Liver (tissue), 9 donors: ENCODE results near the gene RHOH. TPM values are rescaled to one million over a fixed set of nuclear protein-coding genes. Genes with fewer than 3 reads are reported as not detected.

Experiments used
- DNase-seq: peaks from one replicate; pipeline ENCODE4 v3.0.0-alpha.2; 2017; ENCODE audit warnings: low spot score
- H3K27ac ChIP-seq, 2 donors: one replicate each; pipeline ENCODE4 v1.7.0; 2013; ENCODE audit warnings: inconsistent platforms in 2 of 2, low read length in 2 of 2, control low read depth in 1 of 2, low read depth in 1 of 2, mild to moderate bottlenecking in 1 of 2
- H3K27me3 ChIP-seq, 4 donors: one replicate each; pipeline versions ENCODE4 v1.6.1 to v1.7.0; 2013; ENCODE audit warnings: low read length in 3 of 4, inconsistent platforms in 1 of 4, mild to moderate bottlenecking in 1 of 4, moderate library complexity in 1 of 4; ENCODE audit not compliant: control insufficient read depth in 4 of 4, insufficient read depth in 4 of 4
- H3K36me3 ChIP-seq, 4 donors: one replicate each; pipeline versions ENCODE4 v1.6.1 to v1.7.0; 2013; ENCODE audit warnings: low read length in 3 of 4, mild to moderate bottlenecking in 3 of 4, low read depth in 1 of 4, moderate library complexity in 1 of 4; ENCODE audit not compliant: control insufficient read depth in 4 of 4, insufficient read depth in 3 of 4
- H3K4me1 ChIP-seq, 4 donors: one replicate each; pipeline versions ENCODE4 v1.6.1 to v1.7.0; 2013; ENCODE audit warnings: low read length in 3 of 4, mild to moderate bottlenecking in 3 of 4, moderate library complexity in 1 of 4; ENCODE audit not compliant: control insufficient read depth in 4 of 4, insufficient read depth in 4 of 4
- H3K4me3 ChIP-seq, 3 donors: one replicate each; pipeline versions ENCODE4 v1.6.1 to v1.7.0; 2013; ENCODE audit warnings: low read length in 3 of 3, control low read depth in 1 of 3, low read depth in 1 of 3, mild to moderate bottlenecking in 1 of 3
- H3K9ac ChIP-seq, 2 donors: one replicate each; pipeline ENCODE4 v1.7.0; 2013; ENCODE audit warnings: low read length in 2 of 2, mild to moderate bottlenecking in 2 of 2, moderate library complexity in 2 of 2, control low read depth in 1 of 2, low read depth in 1 of 2
- H3K9me3 ChIP-seq, 4 donors: one replicate each; pipeline versions ENCODE4 v1.6.1 to v1.7.0; 2013; ENCODE audit warnings: low read length in 3 of 4; ENCODE audit not compliant: control insufficient read depth in 4 of 4
- CTCF ChIP-seq: fragments of 150-350 bp; IDR thresholded peaks from 2 replicates; pipeline ENCODE4 v1.5.1; 2017; ENCODE audit warnings: improper control_type of control experiment, low read depth, low read length; ENCODE audit not compliant: missing input control
- EGR1 ChIP-seq, 2 donors: IDR thresholded peaks; 2 replicates each; pipeline ENCODE4 v1.6.1; 2016 to 2018; ENCODE audit warnings: antibody characterized with exemption in 2 of 2, low read depth in 2 of 2
- FOXA1 ChIP-seq: IDR thresholded peaks from 2 replicates; pipeline ENCODE4 v1.6.1; 2016; ENCODE audit warnings: antibody characterized with exemption
- FOXA2 ChIP-seq: IDR thresholded peaks from 2 replicates; pipeline ENCODE4 v1.6.1; 2016; ENCODE audit warnings: antibody characterized with exemption
- GABPA ChIP-seq, 2 donors: IDR thresholded peaks in 1 of 2; conservative IDR thresholded peaks in 1 of 2; 2 replicates each; pipeline ENCODE4 v1.6.1; 2016; ENCODE audit warnings: antibody characterized with exemption in 2 of 2, mild to moderate bottlenecking in 1 of 2, moderate library complexity in 1 of 2
- HNF4A ChIP-seq, 2 donors: conservative IDR thresholded peaks; 2 replicates each; pipeline ENCODE4 v1.6.1; 2016; ENCODE audit warnings: antibody characterized with exemption in 2 of 2, mild to moderate bottlenecking in 2 of 2
- JUND ChIP-seq, 2 donors: IDR thresholded peaks; 2 replicates each; pipeline ENCODE4 v1.6.1; 2016; ENCODE audit warnings: antibody characterized with exemption in 2 of 2
- NR2F2 ChIP-seq: IDR thresholded peaks from 2 replicates; pipeline ENCODE4 v1.6.1; 2016; ENCODE audit warnings: antibody characterized with exemption
- RAD21 ChIP-seq, 2 donors: IDR thresholded peaks; 2 replicates each; pipeline ENCODE4 v1.6.1; 2016; ENCODE audit warnings: antibody characterized with exemption in 2 of 2, mild to moderate bottlenecking in 2 of 2
- RXRA ChIP-seq, 2 donors: IDR thresholded peaks; 2 replicates each; pipeline ENCODE4 v1.6.1; 2017 to 2018; ENCODE audit warnings: antibody characterized with exemption in 2 of 2, mild to moderate bottlenecking in 1 of 2
- TAF1 ChIP-seq: conservative IDR thresholded peaks from 2 replicates; pipeline ENCODE4 v1.6.1; 2016; ENCODE audit warnings: antibody characterized with exemption, mild to moderate bottlenecking
- YY1 ChIP-seq: IDR thresholded peaks from 2 replicates; pipeline ENCODE4 v1.6.1; 2016; ENCODE audit warnings: antibody characterized with exemption, mild to moderate bottlenecking
- WGBS: extraction: QIAGEN DNeasy Blood & Tissue Kit; methylation state at CpG from one replicate; pipeline ENCODE4 v1.1.7; 2013; 5-methylcytosine and 5-hydroxymethylcytosine counted together
- polyA plus RNA-seq, 2 donors: library from polyadenylated mRNA; stranded (reverse) in 1 of 2; unstranded in 1 of 2; fragments of 200-250 nt in 1 of 2; fragments of >200 nt in 1 of 2; fragmentation: Nextera tagmentation in 1 of 2; extraction: Ambion mirVana in 1 of 2; gene quantifications; one replicate each; pipeline versions ENCODE4 v1.2.1 to v1.2.3, GENCODE V29; 2013 to 2015
- total RNA-seq, 2 donors: library from RNA; depleted of rRNA; stranded (reverse); fragments of >200 nt; gene quantifications; one replicate each; pipeline ENCODE4 v1.2.3, GENCODE V29; 2014
- TF ChIP-seq, protein P1 (sequence below): IDR thresholded peaks from 2 replicates; pipeline ENCODE4 v1.6.1; 2016; ENCODE audit warnings: antibody characterized with exemption
- TF ChIP-seq, protein P2 (sequence below): IDR thresholded peaks from 2 replicates; pipeline ENCODE4 v1.6.1; 2016; ENCODE audit warnings: antibody characterized with exemption
- TF ChIP-seq, protein P3 (sequence below): IDR thresholded peaks from 2 replicates; pipeline ENCODE4 v1.6.1; 2016; ENCODE audit warnings: antibody characterized with exemption
- donor health status: healthy.
- donor health status: healthy.
- donor health status: healthy.
- donor health status: healthy.
- donor health status: healthy.

RHOH gene
- total and polyA plus RNA-seq, 4 donors: 0.56 to 2.3 (median 1.3) TPM

- Histone ChIP-seq H3K9ac (no peak overlapping the region), H3K4me1 (no peaks in the 10 kb centered on the region), H3K27ac (no peak overlapping the region), H3K9me3 (no peaks in the 10 kb centered on the region), H3K27me3 (no peaks in the 10 kb centered on the region), H3K4me3 (no peak overlapping the region), H3K36me3 (no peaks in the 10 kb centered on the region)
- no peak for DNase-seq
- 90% methylated on average over 4 of the region's 4 CpGs for WGBS
- TF ChIP-seq YY1: no peak
- no peak for TF ChIP-seq CTCF
- no peak for TF ChIP-seq EGR1 (IDR thresholded peaks at IDR 0.05; ENCODE audit: low read depth in 2 of 2)
- TF ChIP-seq, protein P1, sequence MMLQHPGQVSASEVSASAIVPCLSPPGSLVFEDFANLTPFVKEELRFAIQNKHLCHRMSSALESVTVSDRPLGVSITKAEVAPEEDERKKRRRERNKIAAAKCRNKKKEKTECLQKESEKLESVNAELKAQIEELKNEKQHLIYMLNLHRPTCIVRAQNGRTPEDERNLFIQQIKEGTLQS: no peak
- TF ChIP-seq RXRA (IDR thresholded peaks at IDR 0.05): no peak
- TF ChIP-seq HNF4A (conservative IDR thresholded peaks at IDR 0.05): no peak
- no peak for TF ChIP-seq JUND (IDR thresholded peaks at IDR 0.05)
- TF ChIP-seq, protein P2, sequence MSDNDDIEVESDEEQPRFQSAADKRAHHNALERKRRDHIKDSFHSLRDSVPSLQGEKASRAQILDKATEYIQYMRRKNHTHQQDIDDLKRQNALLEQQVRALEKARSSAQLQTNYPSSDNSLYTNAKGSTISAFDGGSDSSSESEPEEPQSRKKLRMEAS: no peak
- TF ChIP-seq RAD21 (IDR thresholded peaks at IDR 0.05): no peak
- TF ChIP-seq, protein P3, sequence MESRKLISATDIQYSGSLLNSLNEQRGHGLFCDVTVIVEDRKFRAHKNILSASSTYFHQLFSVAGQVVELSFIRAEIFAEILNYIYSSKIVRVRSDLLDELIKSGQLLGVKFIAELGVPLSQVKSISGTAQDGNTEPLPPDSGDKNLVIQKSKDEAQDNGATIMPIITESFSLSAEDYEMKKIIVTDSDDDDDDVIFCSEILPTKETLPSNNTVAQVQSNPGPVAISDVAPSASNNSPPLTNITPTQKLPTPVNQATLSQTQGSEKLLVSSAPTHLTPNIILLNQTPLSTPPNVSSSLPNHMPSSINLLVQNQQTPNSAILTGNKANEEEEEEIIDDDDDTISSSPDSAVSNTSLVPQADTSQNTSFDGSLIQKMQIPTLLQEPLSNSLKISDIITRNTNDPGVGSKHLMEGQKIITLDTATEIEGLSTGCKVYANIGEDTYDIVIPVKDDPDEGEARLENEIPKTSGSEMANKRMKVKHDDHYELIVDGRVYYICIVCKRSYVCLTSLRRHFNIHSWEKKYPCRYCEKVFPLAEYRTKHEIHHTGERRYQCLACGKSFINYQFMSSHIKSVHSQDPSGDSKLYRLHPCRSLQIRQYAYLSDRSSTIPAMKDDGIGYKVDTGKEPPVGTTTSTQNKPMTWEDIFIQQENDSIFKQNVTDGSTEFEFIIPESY: no peak
- TF ChIP-seq FOXA2: no peak
- TF ChIP-seq FOXA1: no peak
- no peak for TF ChIP-seq NR2F2
- no peak for TF ChIP-seq TAF1
- no peak for TF ChIP-seq GABPA (IDR thresholded peaks at IDR 0.05 in 1 of 2, conservative IDR thresholded peaks at IDR 0.05 in 1 of 2)
Measured at GRCh38 chr4:40201898-40202297, 5.1 kb downstream of the RHOH start.

DNA sequence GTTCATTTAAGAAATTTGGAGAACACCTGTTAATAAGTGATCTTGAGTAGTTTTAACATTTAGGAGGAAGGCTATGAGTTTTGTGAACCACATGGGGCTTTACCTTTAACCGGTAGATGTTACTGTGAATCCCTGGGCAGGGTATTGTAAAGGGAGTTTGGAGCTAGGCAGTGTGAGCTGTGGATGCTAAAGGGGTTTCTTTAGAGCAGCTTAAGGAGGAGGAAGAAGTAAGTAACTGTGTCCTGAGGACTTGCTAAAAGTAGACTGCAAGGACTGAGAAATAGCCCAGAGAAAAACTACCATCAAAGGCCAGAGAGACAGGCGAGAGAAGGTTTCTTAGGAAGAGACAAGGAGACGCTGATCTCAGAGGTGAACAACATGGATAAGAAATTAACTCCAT lies 5.6 kb downstream of the RHOH start:
- Histone ChIP-seq H3K9me3 (no peaks in the 10 kb centered on the region), H3K27ac (no peak overlapping the region), H3K36me3 (no peaks in the 10 kb centered on the region), H3K27me3 (no peaks in the 10 kb centered on the region), H3K4me3 (no peak overlapping the region), H3K4me1 (no peaks in the 10 kb centered on the region), H3K9ac (no peak overlapping the region)
- WGBS: 88% methylated on average over 3 of the region's 3 CpGs
- DNase-seq: no peak
- TF ChIP-seq HNF4A (conservative IDR thresholded peaks at IDR 0.05) (no peak), CTCF (no peak), TAF1 (no peak), JUND (IDR thresholded peaks at IDR 0.05) (no peak), RAD21 (IDR thresholded peaks at IDR 0.05) (no peak), FOXA2 (no peak)
